HepG2 (cell line): ENCODE results near the gene WDFY1. TPM values are rescaled to one million over a fixed set of nuclear protein-coding genes. Genes with fewer than 3 reads are reported as not detected.

Source experiments
- ATAC-seq: fragments of 200-7000 bp; cut with Tn5 transposase; 3 replicates; pipeline ENCODE4 v1.9.1; 2020; ENCODE audit warnings: mild to moderate bottlenecking, moderate library complexity
- BruUV-seq: library from RNA; stranded (reverse); fragments of 400-500 nt; replicated peaks from 2 replicates; lab custom pipeline; 2021; lab: Mats Ljungman, UMichigan
- CTCF ChIA-PET: fragments of 300-600 bp; formaldehyde crosslinking; extraction: SDS; loops from one replicate; lab custom pipeline; 2021; ENCODE audit warnings: low total read pairs, inconsistent platforms, low intra/inter-chr PET ratio; lab: Yijun Ruan, JAX
- POLR2A ChIA-PET: fragments of 350-600 bp; sonication (Branson Sonifier 250); formaldehyde crosslinking; loops from one replicate; lab custom pipeline; 2020; ENCODE audit warnings: antibody characterized with exemption, inconsistent platforms; lab: Yijun Ruan, JAX
- DNase-seq: peaks from one replicate; pipeline ENCODE4 v3.0.0-alpha.2; 2015; ENCODE audit warnings: low spot score
- FAIRE-seq: peaks from 3 replicates; lab custom pipeline; 2011; peaks lifted over from hg19 to GRCh38; lab: Jason Lieb, UNC
- H2AFZ ChIP-seq: one replicate; pipeline ENCODE4 v1.6.1; 2011; ENCODE audit warnings: low read length, inconsistent platforms
- H3K27ac ChIP-seq: fragments of 300-600 bp; 3 replicates; pipeline ENCODE4 v1.8.0; 2011; ENCODE audit warnings: mixed run types, mild to moderate bottlenecking, mixed read lengths, low read length, inconsistent platforms; ENCODE audit not compliant: insufficient read depth; ENCODE audit errors: extremely low read length
- H3K27me3 ChIP-seq, 2 experiments: fragments of 200-600 bp in 1 of 2; 2 replicates in 1 of 2; 3 replicates in 1 of 2; pipeline versions ENCODE4 v1.6.0 to v1.8.0; 2011; ENCODE audit warnings: low read length in 2 of 2, mild to moderate bottlenecking in 2 of 2, moderate library complexity in 2 of 2, inconsistent platforms in 1 of 2; ENCODE audit not compliant: insufficient read depth in 2 of 2, control insufficient read depth in 1 of 2
- H3K36me3 ChIP-seq, 2 experiments: fragments of 200-600 bp in 1 of 2; replicated peaks in 1 of 2; 2 replicates in 1 of 2; 3 replicates in 1 of 2; pipeline versions ENCODE4 v1.5.1 to v1.8.0; 2011; ENCODE audit warnings: low read length in 2 of 2, inconsistent platforms in 1 of 2; ENCODE audit not compliant: insufficient read depth in 2 of 2, control insufficient read depth in 1 of 2
- H3K4me1 ChIP-seq: 2 replicates; pipeline ENCODE4 v1.5.1; 2012; ENCODE audit warnings: low read length, inconsistent platforms; ENCODE audit not compliant: insufficient read depth
- H3K4me2 ChIP-seq: 2 replicates; pipeline ENCODE4 v1.6.0; 2011; ENCODE audit warnings: low read depth, low read length, inconsistent platforms
- H3K4me3 ChIP-seq, 3 experiments: fragments of 200-600 bp in 1 of 3; sonication (generic), shearing (Covaris generic) in 1 of 3; replicated peaks in 1 of 3; 2 replicates each; pipeline ENCODE4 v1.5.1; 2011 to 2016; ENCODE audit warnings: low read length in 3 of 3, inconsistent platforms in 2 of 3, low read depth in 2 of 3, mild to moderate bottlenecking in 2 of 3, control low read depth in 1 of 3, mixed read lengths in 1 of 3; ENCODE audit not compliant: insufficient read depth in 1 of 3
- H3K79me2 ChIP-seq: one replicate; pipeline ENCODE4 v1.6.1; 2011; ENCODE audit warnings: low read length, inconsistent platforms; ENCODE audit not compliant: insufficient read depth
- H3K9ac ChIP-seq: 2 replicates; pipeline ENCODE4 v1.6.0; 2011; ENCODE audit warnings: mild to moderate bottlenecking, low read depth, low read length, inconsistent platforms; ENCODE audit not compliant: insufficient read depth
- H3K9me3 ChIP-seq: 2 replicates; pipeline ENCODE4 v1.5.1; 2012; ENCODE audit warnings: mild to moderate bottlenecking, low read length
- H4K20me1 ChIP-seq: 2 replicates; pipeline ENCODE4 v1.6.0; 2011; ENCODE audit warnings: inconsistent platforms, mild to moderate bottlenecking, low read length, moderate library complexity; ENCODE audit not compliant: insufficient read depth
- BCL3 ChIP-seq: sonication (generic); formaldehyde crosslinking; IDR thresholded peaks from 2 replicates; pipeline ENCODE4 v1.5.1; 2020; ENCODE audit warnings: mild to moderate bottlenecking, missing genetic modification reagents, moderate library complexity
- BCL6 ChIP-seq: IDR thresholded peaks from 2 replicates; pipeline ENCODE4 v1.6.1; 2016; ENCODE audit warnings: missing genetic modification reagents, missing compliant biosample characterization
- BCLAF1 ChIP-seq: fragments of 450-650 bp; IDR thresholded peaks from 2 replicates; pipeline ENCODE4 v1.6.1; 2017; ENCODE audit warnings: mild to moderate bottlenecking
- BRF2 ChIP-seq: sonication (generic); formaldehyde crosslinking; IDR thresholded peaks from 2 replicates; pipeline ENCODE4 v1.8.1; 2022; ENCODE audit warnings: mild to moderate bottlenecking, missing genetic modification reagents
- MEF2D ChIP-seq: sonication (generic); formaldehyde crosslinking; IDR thresholded peaks from 2 replicates; pipeline ENCODE4 v1.5.1; 2020; ENCODE audit warnings: mild to moderate bottlenecking, missing genetic modification reagents
- NFYC ChIP-seq: IDR thresholded peaks from 2 replicates; pipeline ENCODE4 v1.6.1; 2016; ENCODE audit warnings: missing genetic modification reagents, missing compliant biosample characterization
- REXO4 ChIP-seq: sonication (generic); formaldehyde crosslinking; IDR thresholded peaks from 2 replicates; pipeline ENCODE4 v1.8.0; 2022; ENCODE audit warnings: missing genetic modification reagents, mild to moderate bottlenecking, borderline replicate concordance
- TBX3 ChIP-seq: fragments of 450-650 bp; IDR thresholded peaks from 2 replicates; pipeline ENCODE4 v1.6.1; 2017; ENCODE audit warnings: antibody characterized with exemption, mild to moderate bottlenecking, inconsistent platforms, borderline replicate concordance
- TCF12 ChIP-seq, 2 experiments: fragments of 450-650 bp in 1 of 2; sonication (generic) in 1 of 2; formaldehyde crosslinking in 1 of 2; IDR thresholded peaks; 2 replicates each; pipeline versions ENCODE4 v1.6.1 to v1.8.0; 2017 to 2022; ENCODE audit warnings: antibody characterized with exemption in 1 of 2, mild to moderate bottlenecking in 1 of 2, missing genetic modification reagents in 1 of 2, moderate library complexity in 1 of 2
- ZNF20 ChIP-seq: sonication (generic); formaldehyde crosslinking; IDR thresholded peaks from 2 replicates; pipeline ENCODE4 v1.4.0; 2020; ENCODE audit warnings: mild to moderate bottlenecking, moderate library complexity, missing genetic modification reagents
- ZNF879 ChIP-seq: sonication (generic); formaldehyde crosslinking; IDR thresholded peaks from 2 replicates; pipeline ENCODE4 v1.8.1; 2023; ENCODE audit warnings: missing genetic modification reagents
- in situ Hi-C: cut with HindIII; loops from 2 replicates; pipeline ENCODE4 v1.10.0; 2017; ENCODE audit warnings: low pct_unique_long_range_greater_than_20kb; ENCODE audit not compliant: extremely low pct_ligation_motif_present
- intact Hi-C: fragments of 100-400 bp; cut with micrococcal nuclease; formaldehyde crosslinking; loops from one replicate; pipeline ENCODE4 v1.10.0; 2022; ENCODE audit not compliant: unreplicated experiment
- polyA plus RNA-seq, 8 experiments: library from polyadenylated mRNA; depleted of rRNA in 3 of 8; stranded (reverse) in 7 of 8; unstranded in 1 of 8; fragments of >200 nt; fragmentation: Illumina TruSeq in 4 of 8; extraction: Trizol in 4 of 8; gene quantifications; 2 replicates each; pipeline versions ENCODE4 v1.2.1 to v1.2.3, GENCODE V29; 2011 to 2016; ENCODE audit warnings: low read depth in 4 of 8, missing spikeins in 1 of 8, mixed read lengths in 1 of 8; ENCODE audit not compliant: insufficient read depth in 1 of 8
- total RNA-seq, 5 experiments: library from RNA; depleted of rRNA; stranded (reverse); fragments of >200 nt; fragmentation: Illumina TruSeq; extraction: Trizol; gene quantifications; 2 replicates each; pipeline ENCODE4 v1.2.3, GENCODE V29; 2016; ENCODE audit warnings: low read depth in 1 of 5
- TF ChIP-seq, protein P1 (sequence below): IDR thresholded peaks from 2 replicates; pipeline ENCODE4 v1.6.1; 2016; ENCODE audit warnings: low read depth, missing genetic modification reagents, missing compliant biosample characterization

The WDFY1 gene
- total and polyA plus RNA-seq, 2 of the 13 experiments (the other 11 are each of a cell fraction or from before 2014, with no cell fraction given), result 77.0 to 78.4 TPM

DNA sequence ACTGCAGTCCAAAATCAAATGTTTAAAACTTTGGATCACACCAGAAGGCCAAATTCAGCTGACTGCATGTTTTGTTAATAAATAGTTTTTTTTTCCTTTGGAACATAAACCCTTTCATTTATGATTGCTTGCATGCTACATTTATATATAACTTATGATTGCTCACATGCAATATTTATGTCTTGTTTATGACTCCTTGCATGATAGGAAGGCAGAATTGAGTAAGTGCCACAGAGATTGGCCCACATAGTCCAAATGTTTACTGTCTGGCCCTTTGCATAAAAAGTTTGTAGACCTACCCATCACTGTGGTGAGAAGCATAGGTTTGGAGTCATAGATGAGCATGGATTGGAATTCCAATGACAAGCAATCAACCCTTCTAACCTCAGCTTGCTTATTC, 30.8 kb downstream of the WDFY1 start:
- ChIA-PET CTCF (no interaction called here), POLR2A (interaction anchor here (1.6 kb wide), 1 partner anchor 16 kb away, joined by 5 read pairs; no protein-coding TSS in a partner anchor)
- H3K4me2 ChIP-seq, result no peak overlapping the region
- H2AFZ ChIP-seq, result no peak overlapping the region
- no peak overlapping the region for H3K27ac ChIP-seq
- no peak overlapping the region for H3K9ac ChIP-seq
- intact Hi-C loops, result no loop called here
- ATAC-seq (no peak), FAIRE-seq (no peak), DNase-seq (no peak)
- peaks cover 5 to 22% of the 10 kb centered on the region in 2 experiments; a peak in 4 of 5 replicates for H3K36me3 ChIP-seq
- no peaks in the 10 kb centered on the region for H3K9me3 ChIP-seq
- H4K20me1 ChIP-seq, result no peaks in the 10 kb centered on the region
- peaks cover 29% of the 10 kb centered on the region for H3K4me1 ChIP-seq
- no TSS peak for BruUV-seq
- H3K4me3 ChIP-seq, result no peak overlapping the region
- in situ Hi-C loops, result no loop called here
- H3K79me2 ChIP-seq, result peaks cover 21% of the 10 kb centered on the region
- H3K27me3 ChIP-seq, result no peaks in the 10 kb centered on the region
- TF ChIP-seq BCLAF1, result no peak
- no peak for TF ChIP-seq ZNF879 (CRISPR knock-in tag)
- TF ChIP-seq MEF2D (CRISPR knock-in tag), result no peak
- TF ChIP-seq TCF12 (IDR thresholded peaks at IDR 0.05), result no peak
- TF ChIP-seq TCF12 (CRISPR knock-in tag; IDR thresholded peaks at IDR 0.05), result no peak
- no peak for TF ChIP-seq BCL6 (CRISPR knock-in tag)
- no peak for TF ChIP-seq BCL3 (CRISPR knock-in tag)
- no peak for TF ChIP-seq REXO4 (CRISPR knock-in tag)
- TF ChIP-seq, protein P1, sequence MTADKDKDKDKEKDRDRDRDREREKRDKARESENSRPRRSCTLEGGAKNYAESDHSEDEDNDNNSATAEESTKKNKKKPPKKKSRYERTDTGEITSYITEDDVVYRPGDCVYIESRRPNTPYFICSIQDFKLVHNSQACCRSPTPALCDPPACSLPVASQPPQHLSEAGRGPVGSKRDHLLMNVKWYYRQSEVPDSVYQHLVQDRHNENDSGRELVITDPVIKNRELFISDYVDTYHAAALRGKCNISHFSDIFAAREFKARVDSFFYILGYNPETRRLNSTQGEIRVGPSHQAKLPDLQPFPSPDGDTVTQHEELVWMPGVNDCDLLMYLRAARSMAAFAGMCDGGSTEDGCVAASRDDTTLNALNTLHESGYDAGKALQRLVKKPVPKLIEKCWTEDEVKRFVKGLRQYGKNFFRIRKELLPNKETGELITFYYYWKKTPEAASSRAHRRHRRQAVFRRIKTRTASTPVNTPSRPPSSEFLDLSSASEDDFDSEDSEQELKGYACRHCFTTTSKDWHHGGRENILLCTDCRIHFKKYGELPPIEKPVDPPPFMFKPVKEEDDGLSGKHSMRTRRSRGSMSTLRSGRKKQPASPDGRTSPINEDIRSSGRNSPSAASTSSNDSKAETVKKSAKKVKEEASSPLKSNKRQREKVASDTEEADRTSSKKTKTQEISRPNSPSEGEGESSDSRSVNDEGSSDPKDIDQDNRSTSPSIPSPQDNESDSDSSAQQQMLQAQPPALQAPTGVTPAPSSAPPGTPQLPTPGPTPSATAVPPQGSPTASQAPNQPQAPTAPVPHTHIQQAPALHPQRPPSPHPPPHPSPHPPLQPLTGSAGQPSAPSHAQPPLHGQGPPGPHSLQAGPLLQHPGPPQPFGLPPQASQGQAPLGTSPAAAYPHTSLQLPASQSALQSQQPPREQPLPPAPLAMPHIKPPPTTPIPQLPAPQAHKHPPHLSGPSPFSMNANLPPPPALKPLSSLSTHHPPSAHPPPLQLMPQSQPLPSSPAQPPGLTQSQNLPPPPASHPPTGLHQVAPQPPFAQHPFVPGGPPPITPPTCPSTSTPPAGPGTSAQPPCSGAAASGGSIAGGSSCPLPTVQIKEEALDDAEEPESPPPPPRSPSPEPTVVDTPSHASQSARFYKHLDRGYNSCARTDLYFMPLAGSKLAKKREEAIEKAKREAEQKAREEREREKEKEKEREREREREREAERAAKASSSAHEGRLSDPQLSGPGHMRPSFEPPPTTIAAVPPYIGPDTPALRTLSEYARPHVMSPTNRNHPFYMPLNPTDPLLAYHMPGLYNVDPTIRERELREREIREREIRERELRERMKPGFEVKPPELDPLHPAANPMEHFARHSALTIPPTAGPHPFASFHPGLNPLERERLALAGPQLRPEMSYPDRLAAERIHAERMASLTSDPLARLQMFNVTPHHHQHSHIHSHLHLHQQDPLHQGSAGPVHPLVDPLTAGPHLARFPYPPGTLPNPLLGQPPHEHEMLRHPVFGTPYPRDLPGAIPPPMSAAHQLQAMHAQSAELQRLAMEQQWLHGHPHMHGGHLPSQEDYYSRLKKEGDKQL (CRISPR knock-in tag), result no peak
- TF ChIP-seq ZNF20, result no peak
- no peak for TF ChIP-seq NFYC (CRISPR knock-in tag)
- TF ChIP-seq TBX3, result no peak
- no peak for TF ChIP-seq BRF2 (CRISPR knock-in tag)
